ENCODE data around the gene VWA3B.
"Not testable (repeated sequence)": the region's sequence is repeated elsewhere in the genome, so short reads cannot be mapped to it uniquely, and the experiment has no call there.

The VWA3B gene

DNA sequence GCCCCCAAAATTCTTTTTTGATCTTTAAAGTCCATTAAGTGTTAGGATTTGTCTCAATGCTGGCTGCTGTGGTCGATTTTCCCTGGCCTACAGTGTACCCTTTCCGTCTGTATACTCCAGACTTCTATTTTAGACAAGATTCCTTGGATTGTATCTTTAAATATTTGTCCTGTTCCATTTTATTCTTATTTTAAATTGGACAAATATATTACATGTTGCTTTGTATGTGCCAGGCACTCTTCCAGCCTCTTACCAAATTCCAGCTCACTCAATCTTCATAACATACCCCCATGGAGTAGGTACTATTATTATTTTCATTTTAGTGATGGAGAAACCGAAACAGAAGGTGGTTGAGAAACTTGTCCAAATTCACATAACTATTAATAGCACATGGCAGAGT is 58.1 kb downstream of the VWA3B start:
- TF ChIP-seq, protein P1, sequence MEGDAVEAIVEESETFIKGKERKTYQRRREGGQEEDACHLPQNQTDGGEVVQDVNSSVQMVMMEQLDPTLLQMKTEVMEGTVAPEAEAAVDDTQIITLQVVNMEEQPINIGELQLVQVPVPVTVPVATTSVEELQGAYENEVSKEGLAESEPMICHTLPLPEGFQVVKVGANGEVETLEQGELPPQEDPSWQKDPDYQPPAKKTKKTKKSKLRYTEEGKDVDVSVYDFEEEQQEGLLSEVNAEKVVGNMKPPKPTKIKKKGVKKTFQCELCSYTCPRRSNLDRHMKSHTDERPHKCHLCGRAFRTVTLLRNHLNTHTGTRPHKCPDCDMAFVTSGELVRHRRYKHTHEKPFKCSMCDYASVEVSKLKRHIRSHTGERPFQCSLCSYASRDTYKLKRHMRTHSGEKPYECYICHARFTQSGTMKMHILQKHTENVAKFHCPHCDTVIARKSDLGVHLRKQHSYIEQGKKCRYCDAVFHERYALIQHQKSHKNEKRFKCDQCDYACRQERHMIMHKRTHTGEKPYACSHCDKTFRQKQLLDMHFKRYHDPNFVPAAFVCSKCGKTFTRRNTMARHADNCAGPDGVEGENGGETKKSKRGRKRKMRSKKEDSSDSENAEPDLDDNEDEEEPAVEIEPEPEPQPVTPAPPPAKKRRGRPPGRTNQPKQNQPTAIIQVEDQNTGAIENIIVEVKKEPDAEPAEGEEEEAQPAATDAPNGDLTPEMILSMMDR (conservative IDR thresholded peaks at IDR 0.05; ENCODE audit: control insufficient read depth, insufficient read depth, low read depth, low read length): no peak
- no peak overlapping the region for H3K4me3 ChIP-seq (ENCODE audit: control insufficient read depth, low read depth, low read length)
- DNase-seq (ENCODE audit: low read depth): no peak

DNA sequence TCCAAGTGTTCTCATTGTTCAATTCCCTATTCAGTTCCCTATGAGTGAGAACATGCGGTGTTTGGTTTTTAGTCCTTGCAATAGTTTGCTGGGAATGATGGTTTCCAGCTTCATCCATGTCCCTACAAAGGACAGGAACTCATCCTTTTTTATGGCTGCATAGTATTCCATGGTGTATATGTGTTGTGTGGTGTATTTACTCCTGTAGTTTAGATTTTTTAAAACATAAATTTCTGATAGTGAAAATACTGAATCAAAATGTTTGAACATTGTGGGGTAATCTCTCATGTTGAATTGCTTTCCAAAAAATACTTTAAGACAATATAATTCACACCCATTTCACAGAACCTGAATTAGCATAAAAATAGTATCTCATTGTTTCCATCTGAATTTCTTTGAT is 60.9 kb downstream of the VWA3B start:
- DNase-seq (ENCODE audit: low read depth); H3K4me3 ChIP-seq (ENCODE audit: control insufficient read depth, low read depth, low read length): not testable (repeated sequence)

DNA sequence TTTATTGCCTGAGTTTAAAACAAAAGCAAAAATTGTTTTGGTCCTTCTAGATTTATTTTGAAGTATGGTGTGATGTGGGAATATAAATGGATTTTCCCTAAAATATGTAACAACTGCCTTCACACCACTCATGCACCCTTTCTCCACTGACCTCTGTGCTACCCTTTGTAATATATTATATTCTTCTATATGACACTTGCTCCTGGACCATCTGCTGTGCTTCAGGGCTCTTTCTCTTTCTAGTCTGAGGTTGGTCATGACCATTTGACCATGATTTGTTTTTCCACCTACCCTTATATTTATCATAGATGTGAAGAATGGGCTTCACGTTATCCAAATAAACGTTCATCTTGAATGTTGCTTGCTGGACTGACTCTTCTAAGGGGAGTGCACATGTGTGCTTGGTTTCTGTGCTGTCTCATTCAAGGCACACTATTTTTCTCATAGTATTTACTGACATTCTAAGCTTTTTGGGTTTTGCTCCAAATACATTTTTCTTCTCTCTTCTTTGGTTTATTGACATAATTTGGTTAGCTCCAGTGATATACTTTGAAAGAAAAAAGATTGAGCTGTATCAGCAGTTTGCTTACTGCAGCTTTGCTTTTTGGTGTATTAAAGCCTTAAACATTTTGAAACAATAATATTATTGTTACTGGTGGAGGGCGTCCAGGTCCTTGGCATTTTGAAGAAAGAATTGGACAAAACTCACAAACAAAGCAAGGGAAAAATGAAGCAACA is 61.8 kb downstream of the VWA3B start:
- TF ChIP-seq, protein P1 (conservative IDR thresholded peaks at IDR 0.05; ENCODE audit: control insufficient read depth, insufficient read depth, low read depth, low read length): no peak
- H3K4me3 ChIP-seq (ENCODE audit: control insufficient read depth, low read depth, low read length): no peak overlapping the region
- no peak for DNase-seq (ENCODE audit: low read depth)

DNA sequence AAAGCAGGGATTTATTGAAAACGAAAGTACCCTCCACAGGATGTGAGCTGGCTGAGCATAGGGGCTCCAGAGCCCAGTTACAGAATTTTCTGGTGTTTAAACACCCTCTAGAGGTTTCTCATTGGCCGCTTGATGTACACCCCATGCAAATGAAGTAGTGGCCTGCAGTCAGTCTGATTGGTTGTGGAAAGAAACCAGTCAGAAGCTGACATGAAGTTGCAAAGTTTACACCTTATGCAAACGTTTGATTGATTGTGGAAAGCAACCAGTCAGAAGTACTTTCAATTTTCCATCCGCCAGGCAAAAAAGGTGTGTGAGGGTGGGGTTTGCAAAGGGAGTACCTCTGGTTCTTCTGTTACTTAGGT is 62.3 kb downstream of the VWA3B start:
- TF ChIP-seq, protein P1 (conservative IDR thresholded peaks at IDR 0.05; ENCODE audit: control insufficient read depth, insufficient read depth, low read depth, low read length): no peak
- H3K4me3 ChIP-seq (ENCODE audit: control insufficient read depth, low read depth, low read length): no peak overlapping the region
- DNase-seq (ENCODE audit: low read depth): peak; percentile 62

DNA sequence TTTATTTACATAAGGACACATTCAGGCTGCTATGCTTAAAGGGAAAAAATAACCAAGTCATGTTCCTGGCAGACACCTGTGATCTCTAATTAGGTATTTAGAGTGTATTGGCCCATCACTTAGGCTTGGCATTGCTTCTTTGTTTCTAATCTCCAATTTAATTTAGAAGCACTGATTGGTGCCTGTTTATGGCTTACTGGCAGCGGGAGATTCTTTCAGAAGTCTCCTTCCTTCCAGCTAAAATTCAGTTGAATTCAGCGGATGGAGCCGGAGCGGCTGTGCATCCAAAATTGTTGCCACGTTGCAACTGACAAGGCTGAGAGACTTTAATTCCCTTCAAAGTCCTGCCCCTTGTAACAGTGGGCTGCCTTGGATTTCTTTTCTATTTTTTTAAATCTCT is 66.5 kb downstream of the VWA3B start:
- no peak overlapping the region for H3K4me3 ChIP-seq (ENCODE audit: control insufficient read depth, low read depth, low read length)
- no peak for DNase-seq (ENCODE audit: low read depth)
- TF ChIP-seq, protein P1 (conservative IDR thresholded peaks at IDR 0.05; ENCODE audit: control insufficient read depth, insufficient read depth, low read depth, low read length): no peak

DNA sequence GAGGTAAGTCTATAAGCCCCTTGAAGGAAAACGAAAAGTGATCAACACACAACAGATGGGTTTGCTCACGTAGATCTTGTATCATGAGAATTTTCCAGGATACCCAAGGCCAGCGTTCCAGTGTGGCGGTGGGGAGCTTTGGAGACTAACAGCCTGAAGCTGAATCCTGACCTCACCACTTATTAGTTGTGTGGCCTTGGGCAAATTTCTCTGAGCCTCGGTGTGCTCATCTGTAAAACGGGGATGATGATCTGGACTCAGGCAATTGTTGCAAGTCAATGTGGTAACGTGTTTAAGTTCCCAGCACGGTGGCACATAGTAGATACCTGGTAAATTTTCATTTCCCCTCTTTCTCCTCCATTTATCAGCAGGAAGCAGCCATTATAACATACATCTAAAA is 68.3 kb downstream of the VWA3B start:
- H3K4me3 ChIP-seq (ENCODE audit: control insufficient read depth, low read depth, low read length): no peak overlapping the region
- TF ChIP-seq, protein P1 (conservative IDR thresholded peaks at IDR 0.05; ENCODE audit: control insufficient read depth, insufficient read depth, low read depth, low read length): no peak
- no peak for DNase-seq (ENCODE audit: low read depth)

DNA sequence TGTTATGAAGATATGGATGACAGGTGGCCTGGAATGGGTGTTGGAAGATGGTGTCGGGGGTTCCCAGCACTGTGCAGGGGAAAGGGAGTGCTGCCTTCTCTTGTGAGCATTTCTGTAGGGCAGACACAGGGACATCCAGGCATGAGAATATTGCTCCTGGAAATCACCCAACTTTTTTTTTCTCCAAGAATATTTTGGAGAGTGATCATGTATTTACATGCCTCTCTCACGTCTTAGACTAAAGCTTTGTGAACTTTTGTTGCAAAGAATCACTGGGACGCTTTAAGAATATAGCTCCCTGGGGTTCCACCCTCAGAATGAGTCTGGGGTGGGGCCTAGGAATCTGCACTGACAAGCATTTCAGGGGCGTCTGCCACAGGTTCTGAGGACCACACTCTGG is 68.7 kb downstream of the VWA3B start:
- TF ChIP-seq, protein P1 (conservative IDR thresholded peaks at IDR 0.05; ENCODE audit: control insufficient read depth, insufficient read depth, low read depth, low read length): no peak
- H3K4me3 ChIP-seq (ENCODE audit: control insufficient read depth, low read depth, low read length): no peak overlapping the region
- no peak for DNase-seq (ENCODE audit: low read depth)
